Ovary (tissue), 10 donors: Measurements from ENCODE around the gene PMS1. TPM values are rescaled to one million over a fixed set of nuclear protein-coding genes. Genes with fewer than 3 reads are reported as not detected.
"Not testable (repeated sequence)": the region's sequence is repeated elsewhere in the genome, so short reads cannot be mapped to it uniquely, and the experiment has no call there.

Experiments used
- DNase-seq, 5 donors: peaks; one replicate each; pipeline ENCODE4 v3.0.0-alpha.2; 2019 to 2020
- H3K27ac ChIP-seq, 2 donors: fragments of 200-600 bp; one replicate each; pipeline versions ENCODE4 v1.5.1 to v1.8.0; 2019 to 2022
- H3K27me3 ChIP-seq: fragments of 200-600 bp; one replicate; pipeline ENCODE4 v1.8.0; 2022
- H3K36me3 ChIP-seq: fragments of 200-600 bp; sonication (generic); one replicate; pipeline ENCODE4 v1.5.1; 2019
- H3K4me1 ChIP-seq: one replicate; pipeline ENCODE4 v1.8.1; 2013; ENCODE audit warnings: mild to moderate bottlenecking, moderate library complexity; ENCODE audit not compliant: insufficient read depth
- H3K4me3 ChIP-seq: fragments of 200-600 bp; sonication (generic); one replicate; pipeline ENCODE4 v1.5.1; 2017
- H3K9me3 ChIP-seq, 2 donors: fragments of 200-600 bp in 1 of 2; sonication (generic) in 1 of 2; one replicate each; pipeline versions ENCODE4 v1.5.1 to v1.8.1; 2013 to 2019; ENCODE audit warnings: mild to moderate bottlenecking in 1 of 2, moderate library complexity in 1 of 2
- EP300 ChIP-seq: sonication (generic); formaldehyde crosslinking; IDR thresholded peaks from one replicate; pipeline ENCODE4 v1.6.1; 2017; ENCODE audit warnings: antibody characterized with exemption
- POLR2A ChIP-seq: fragments of 450-650 bp; IDR thresholded peaks from one replicate; pipeline ENCODE4 v1.6.1; 2017; ENCODE audit warnings: antibody characterized with exemption, mild to moderate bottlenecking, moderate library complexity
- WGBS, 3 donors: extraction: QIAGEN DNeasy Blood & Tissue Kit in 1 of 3; methylation state at CpG; one replicate each; pipeline versions ENCODE4 v1.1.5 to v1.1.7; 2013 to 2017; 5-methylcytosine and 5-hydroxymethylcytosine counted together
- intact Hi-C, 4 donors: fragments of 100-400 bp; cut with DNase I; formaldehyde crosslinking; loops; one replicate each; pipeline versions ENCODE4 v1.11.0 to v1.15.1; 2022 to 2023
- long read RNA-seq, 3 donors: library from polyadenylated mRNA in 2 of 3; unstranded in 2 of 3; transcript quantifications; one replicate each; pipeline ENCODE4 v2.0.0 and lab custom pipeline, GENCODE V29; 2021 to 2026
- polyA plus RNA-seq, 2 donors: library from polyadenylated mRNA; stranded (reverse); fragments of 200-250 nt in 1 of 2; fragments of 350-450 nt in 1 of 2; fragmentation: Illumina TruSeq in 1 of 2; extraction: RNeasy Lipid Tissue Mini Kit (QIAGEN cat#74804) in 1 of 2; gene quantifications; one replicate each; pipeline ENCODE4 v1.2.3, GENCODE V29; 2013 to 2014
- total RNA-seq, 7 donors: library from RNA; depleted of rRNA in 2 of 7; stranded (reverse); fragments of >200 nt in 2 of 7; fragmentation: NEBNext Ultra II Directional in 3 of 7; extraction: Animal tissue kit (Norgen Biotek cat#: 25700) in 3 of 7; gene quantifications; one replicate each; pipeline versions ENCODE4 v1.1.0 to v1.2.4, GENCODE V29; 2016 to 2023
- TF ChIP-seq, protein P1 (sequence below), 3 donors: fragments of 450-650 bp in 2 of 3; fragments of 200-600 bp in 1 of 3; IDR thresholded peaks; one replicate each; pipeline versions ENCODE4 v1.5.1 to v1.8.0; 2016 to 2022; ENCODE audit warnings: antibody characterized with exemption in 3 of 3, mild to moderate bottlenecking in 1 of 3
- donor health status: DM: no; HTN: no; CAD: no; lungs with moderate emphysema.
- donor health status: DM: no; HTN: no; CAD: no.
- donor health status: Bipolar disorder and iron deficiency.
- donor health status: DM: yes; HTN: yes; CAD: no.
- donor health status: DM: no; HTN: no; CAD: no.
- donor health status: DM: yes; HTN: yes; CAD: no.

Gene PMS1
- total RNA-seq (10 to 100 TPM; 17.3 to 37.0 (median 25.9) TPM), polyA plus RNA-seq (10 to 100 TPM in 1 of 2 donors, 1 to 10 TPM in 1; 9.0 to 12.2 TPM)
- long read RNA-seq, donor 1, partial matches to known transcripts, result 27 of 55 reads
- long read RNA-seq, donor 1, other reads (novel, unspliced or antisense), result 25 of 55 reads
- long read RNA-seq, donor 2, transcript PMS1-213 (13 exons, 3,225 nt), result major isoform, 6 of 14 reads
- long read RNA-seq, donor 2, partial matches to known transcripts, result 5 of 14 reads
- long read RNA-seq, donor 2, other reads (novel, unspliced or antisense), result 0 of 14 reads
- long read RNA-seq, donor 3, transcript PMS1-213 (13 exons, 3,225 nt), result major isoform, 18 of 43 reads
- long read RNA-seq, donor 3, partial matches to known transcripts, result 5 of 43 reads
- long read RNA-seq, donor 3, other reads (novel, unspliced or antisense), result 18 of 43 reads

GRCh38 chr2:189783927-189784867 is at the start of gene PMS1, which contains the start of gene ORMDL1:
Gene PMS1 (plus strand): TSS chr2:189784450. CDS start chr2:189791810, 7,360 bp downstream.
Gene ORMDL1 (minus strand): TSS chr2:189784339. CDS start chr2:189782595, 1,744 bp downstream.
- H3K4me3 ChIP-seq, result peak within 1 kb of the TSS; percentile 78
- no peaks in the 10 kb centered on the region for H3K9me3 ChIP-seq
- no peaks in the 10 kb centered on the region for H3K36me3 ChIP-seq
- DNase-seq, result peak; percentile 94 to 98 (median 95)
- H3K27ac ChIP-seq, result peak within 1 kb of the TSS; percentile 68 to 93
- 0 to 1% (median 0%) methylated on average over 85 to 96 of the region's 96 CpGs for whole genome bisulfite sequencing, 3 donors
- H3K27me3 ChIP-seq, result no peaks in the 10 kb centered on the region
- TF ChIP-seq EP300 (no peak), POLR2A (peak; percentile 89)
- TF ChIP-seq, protein P1, sequence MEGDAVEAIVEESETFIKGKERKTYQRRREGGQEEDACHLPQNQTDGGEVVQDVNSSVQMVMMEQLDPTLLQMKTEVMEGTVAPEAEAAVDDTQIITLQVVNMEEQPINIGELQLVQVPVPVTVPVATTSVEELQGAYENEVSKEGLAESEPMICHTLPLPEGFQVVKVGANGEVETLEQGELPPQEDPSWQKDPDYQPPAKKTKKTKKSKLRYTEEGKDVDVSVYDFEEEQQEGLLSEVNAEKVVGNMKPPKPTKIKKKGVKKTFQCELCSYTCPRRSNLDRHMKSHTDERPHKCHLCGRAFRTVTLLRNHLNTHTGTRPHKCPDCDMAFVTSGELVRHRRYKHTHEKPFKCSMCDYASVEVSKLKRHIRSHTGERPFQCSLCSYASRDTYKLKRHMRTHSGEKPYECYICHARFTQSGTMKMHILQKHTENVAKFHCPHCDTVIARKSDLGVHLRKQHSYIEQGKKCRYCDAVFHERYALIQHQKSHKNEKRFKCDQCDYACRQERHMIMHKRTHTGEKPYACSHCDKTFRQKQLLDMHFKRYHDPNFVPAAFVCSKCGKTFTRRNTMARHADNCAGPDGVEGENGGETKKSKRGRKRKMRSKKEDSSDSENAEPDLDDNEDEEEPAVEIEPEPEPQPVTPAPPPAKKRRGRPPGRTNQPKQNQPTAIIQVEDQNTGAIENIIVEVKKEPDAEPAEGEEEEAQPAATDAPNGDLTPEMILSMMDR (IDR thresholded peaks at IDR 0.05), result peak in 2 of 3 donors; percentile 21 to 28
- peaks cover 5% of the 10 kb centered on the region for H3K4me1 ChIP-seq
- intact Hi-C loops, result no loop called here

DNA sequence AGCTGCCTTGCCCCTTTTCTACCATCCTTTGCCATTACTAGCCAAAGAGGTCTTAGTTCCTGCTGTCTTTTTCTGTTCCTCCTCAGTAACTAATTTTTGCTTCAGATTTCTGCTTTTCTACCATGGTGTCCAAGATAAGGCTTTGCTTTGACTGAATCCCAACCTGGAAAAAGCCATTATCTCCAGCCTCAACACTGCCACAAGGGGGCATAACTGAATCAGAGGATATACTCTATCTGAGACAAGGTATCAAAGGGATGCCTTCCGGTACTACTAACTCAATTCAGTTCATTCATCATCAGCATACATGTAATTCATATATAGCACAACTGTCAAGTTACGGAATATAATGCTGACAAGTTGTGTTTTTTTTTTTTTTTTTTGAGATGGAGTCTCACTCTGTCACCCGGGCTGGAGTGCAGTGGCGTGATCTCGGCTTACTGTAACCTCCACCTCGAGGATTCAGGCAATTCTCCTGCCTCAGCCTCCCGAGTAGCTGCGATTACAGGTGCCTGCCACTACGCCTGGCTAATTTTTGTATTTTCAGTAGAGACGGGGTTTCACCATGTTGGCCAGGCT is 33.1 kb upstream of the PMS1 start:
- H3K4me1 ChIP-seq, result no peaks in the 10 kb centered on the region
- intact Hi-C loops, result no loop called here
- no peaks in the 10 kb centered on the region for H3K27me3 ChIP-seq
- no peak overlapping the region for H3K27ac ChIP-seq
- peak in 1 of 5 donors; percentile 27 for DNase-seq
- H3K4me3 ChIP-seq, result no peak overlapping the region
- no peaks in the 10 kb centered on the region for H3K36me3 ChIP-seq
- TF ChIP-seq, protein P1 (IDR thresholded peaks at IDR 0.05), result peak in 1 of 3 donors; percentile 18
- TF ChIP-seq POLR2A, result no peak
- no peaks in the 10 kb centered on the region for H3K9me3 ChIP-seq
- 83 to 89% (median 86%) methylated on average over 10 of the region's 10 CpGs for WGBS, 3 donors

DNA sequence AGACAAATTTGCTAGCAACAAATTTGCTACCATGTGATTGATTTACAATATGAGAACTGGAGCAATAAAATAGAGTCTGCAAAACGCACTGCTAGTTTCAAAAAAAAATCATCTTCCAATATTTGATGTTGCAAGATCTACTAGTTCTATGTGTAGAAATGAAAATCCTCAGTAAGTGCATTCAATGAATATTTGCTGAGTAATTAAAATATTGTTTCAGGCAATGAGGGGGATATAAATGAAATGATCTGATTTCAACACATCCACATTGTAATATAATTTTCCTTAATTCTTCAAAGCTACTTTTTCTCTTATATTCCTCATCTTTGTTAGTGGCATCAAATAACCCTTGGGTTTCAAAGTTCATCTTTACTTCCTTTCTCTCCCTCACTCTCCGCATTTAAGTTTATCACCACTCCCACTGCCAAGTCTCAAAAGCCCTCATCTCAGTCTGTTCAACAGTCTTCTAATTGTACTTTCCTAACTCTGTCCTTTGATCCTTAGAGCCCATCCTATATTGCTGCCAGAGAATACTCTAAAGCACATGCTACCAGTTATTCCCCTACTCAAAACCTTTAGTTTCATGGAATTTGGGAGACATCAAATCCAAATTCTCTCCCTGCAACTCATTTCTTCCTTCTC is 27.8 kb upstream of the PMS1 start:
- Histone ChIP-seq H3K4me3 (no peak overlapping the region), H3K4me1 (no peaks in the 10 kb centered on the region), H3K27ac (no peak overlapping the region), H3K27me3 (no peaks in the 10 kb centered on the region), H3K36me3 (no peaks in the 10 kb centered on the region), H3K9me3 (no peaks in the 10 kb centered on the region)
- intact Hi-C loops, result no loop called here
- TF ChIP-seq POLR2A, result no peak
- TF ChIP-seq, protein P1 (IDR thresholded peaks at IDR 0.05), result no peak
- TF ChIP-seq EP300, result no peak
- no peak for DNase-seq
- 55 to 81% (median 81%) methylated on average over 2 of the region's 2 CpGs for WGBS, 3 donors

DNA sequence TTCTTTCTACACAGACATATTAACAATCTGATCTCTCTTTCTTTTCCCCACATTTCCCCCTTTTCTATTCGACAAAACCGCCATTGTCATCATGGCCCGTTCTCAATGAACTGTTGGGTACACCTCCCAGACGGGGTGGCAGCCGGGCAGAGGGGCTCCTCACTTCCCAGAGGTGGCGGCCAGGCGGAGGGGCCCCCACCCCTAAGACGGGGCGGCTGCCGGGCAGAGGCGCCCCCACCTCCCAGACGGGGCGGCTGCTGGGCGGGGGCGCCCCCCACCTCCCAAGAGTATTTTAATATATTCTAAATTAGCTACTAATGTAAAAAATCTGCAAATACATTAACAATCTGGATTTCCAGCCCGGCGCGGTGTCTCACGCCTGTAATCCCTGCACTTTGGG is 24.1 kb upstream of the PMS1 start:
- H3K9me3 ChIP-seq, H3K4me3 ChIP-seq, H3K27ac ChIP-seq, H3K4me1 ChIP-seq, H3K36me3 ChIP-seq, H3K27me3 ChIP-seq, intact Hi-C loops, DNase-seq: not testable (repeated sequence)
- WGBS, 3 donors, result 93 to 97% (median 96%) methylated on average over 17 to 19 of the region's 19 CpGs
